Renal pelvis (tissue), 3 donors: ENCODE data around the gene HNRNPH1. TPM values are rescaled to one million over a fixed set of nuclear protein-coding genes. Genes with fewer than 3 reads are reported as not detected.

Experiments
- polyA plus RNA-seq, 3 donors: library from polyadenylated mRNA; unstranded; fragments of 120-200 nt; gene quantifications; one replicate each; pipeline ENCODE4 v1.2.1, GENCODE V29; 2013; ENCODE audit not compliant: insufficient read length in 3 of 3

HNRNPH1 gene
- polyA plus RNA-seq, 3 donors = 988 to 1,833 (median 1,566) TPM

Other genes with a start within 250 kb of the HNRNPH1 start
- 10 to 100 TPM; 75.9 to 97.1 (median 80.0) TPM for gene RUFY1, start 73.1 kb downstream of the HNRNPH1 start, polyA plus RNA-seq
- gene CBY3, start 57.4 kb upstream of the HNRNPH1 start, polyA plus RNA-seq = 1 to 10 TPM in 2 of 3 donors, under 1 TPM in 1; 0.99 to 1.8 (median 1.0) TPM
- 100 to 1,000 TPM; 495 to 588 (median 505) TPM for gene CANX, start 75.3 kb upstream of the HNRNPH1 start, polyA plus RNA-seq
- 10 to 100 TPM; 41.0 to 51.1 (median 41.6) TPM for gene MAML1, start 109.2 kb upstream of the HNRNPH1 start, polyA plus RNA-seq
- gene LTC4S, start 170.3 kb upstream of the HNRNPH1 start, polyA plus RNA-seq = 1 to 10 TPM; 3.9 to 6.7 (median 4.1) TPM
- gene MGAT4B, start 183.2 kb upstream of the HNRNPH1 start, polyA plus RNA-seq = 100 to 1,000 TPM; 178 to 185 (median 183) TPM
- 100 to 1,000 TPM; 109 to 121 (median 112) TPM for gene SQSTM1, start 197.2 kb upstream of the HNRNPH1 start, polyA plus RNA-seq
- gene MRNIP, start 235.1 kb upstream of the HNRNPH1 start, polyA plus RNA-seq = 10 to 100 TPM; 30.4 to 53.8 (median 50.4) TPM